Vagina (tissue), 2 donors: ENCODE measurements around the gene FAS.

ENCODE experiments used
- CTCF ChIP-seq, 3 experiments: fragments of 450-650 bp in 2 of 3; fragments of 200-600 bp in 1 of 3; sonication (generic) in 1 of 3; IDR thresholded peaks; one replicate each; pipeline ENCODE4 v1.5.1; 2017 to 2019; ENCODE audit warnings: antibody characterized with exemption in 3 of 3, mild to moderate bottlenecking in 2 of 3, moderate library complexity in 2 of 3
- POLR2A ChIP-seq, 2 donors: fragments of 450-650 bp; IDR thresholded peaks; one replicate each; pipeline ENCODE4 v1.6.1; 2017; ENCODE audit warnings: antibody characterized with exemption in 2 of 2, mild to moderate bottlenecking in 2 of 2, moderate library complexity in 2 of 2
- POLR2AphosphoS5 ChIP-seq, 2 donors: sonication (generic); formaldehyde crosslinking; IDR thresholded peaks; one replicate each; pipeline ENCODE4 v1.9.0; 2017; ENCODE audit warnings: antibody characterized with exemption in 2 of 2, mild to moderate bottlenecking in 2 of 2, low read depth in 1 of 2; ENCODE audit not compliant: insufficient read depth in 1 of 2

- peak in 1 of 3 experiments; percentile 4 for TF ChIP-seq CTCF (IDR thresholded peaks at IDR 0.05)
- TF ChIP-seq POLR2A (IDR thresholded peaks at IDR 0.05) = peak in 1 of 2 donors; percentile 21
- TF ChIP-seq POLR2AphosphoS5 (IDR thresholded peaks at IDR 0.05; ENCODE audit: insufficient read depth in 1 of 2, low read depth in 1 of 2) = peak in 1 of 2 donors; percentile 69
These were observed at the start of gene FAS for GRCh38 chr10:88990384-88991160.
